Omental fat pad (tissue), 4 donors: ENCODE results near the gene LRRC71. TPM values are rescaled to one million over a fixed set of nuclear protein-coding genes. Genes with fewer than 3 reads are reported as not detected.
A peak's percentile ranks its signal among the peaks of the same experiment; 100 is the strongest.

Experiments
- ATAC-seq: fragments of 150-250 bp; one replicate; pipeline ENCODE4 v1.9.1; 2016; ENCODE audit warnings: mild to moderate bottlenecking, moderate library complexity; ENCODE audit not compliant: low FRiP score
- DNase-seq: peaks from one replicate; pipeline ENCODE4 v3.0.0-alpha.2; 2019; ENCODE audit warnings: low spot score
- CTCF ChIP-seq, 3 donors: fragments of 450-650 bp; IDR thresholded peaks; one replicate each; pipeline ENCODE4 v1.5.1; 2016 to 2017; ENCODE audit warnings: antibody characterized with exemption in 3 of 3, mild to moderate bottlenecking in 3 of 3, moderate library complexity in 2 of 3
- total RNA-seq, 4 donors: library from RNA; depleted of rRNA; stranded (reverse); fragments of >200 nt; gene quantifications; one replicate each; pipeline ENCODE4 v1.1.0, GENCODE V29; 2016

The LRRC71 gene
- total RNA-seq, 4 donors from 2014 or later = not detected

GRCh38 chr1:156927215-156928042 is 7.0 kb downstream of the LRRC71 start:
- ATAC-seq (peak; percentile 48), DNase-seq (peak; percentile 36)
- peak in 1 of 3 donors; percentile 23 for TF ChIP-seq CTCF (IDR thresholded peaks at IDR 0.05)

GRCh38 chr1:156928043-156928602 is 7.7 kb downstream of the LRRC71 start:
- TF ChIP-seq CTCF (IDR thresholded peaks at IDR 0.05) = no peak
- no peak for DNase-seq
- no peak for ATAC-seq

- TF ChIP-seq CTCF (IDR thresholded peaks at IDR 0.05) = no peak
- no peak for DNase-seq
Observed at GRCh38 chr1:156929596-156930238, 9.3 kb downstream of the LRRC71 start.

GRCh38 chr1:156930483-156930882 is 10.1 kb downstream of the LRRC71 start:
- DNase-seq (no peak), ATAC-seq (no peak)
- TF ChIP-seq CTCF (IDR thresholded peaks at IDR 0.05) = no peak

More at GRCh38 chr1:156929596-156930238, 9.3 kb downstream of the LRRC71 start:
- ATAC-seq = no peak

DNA sequence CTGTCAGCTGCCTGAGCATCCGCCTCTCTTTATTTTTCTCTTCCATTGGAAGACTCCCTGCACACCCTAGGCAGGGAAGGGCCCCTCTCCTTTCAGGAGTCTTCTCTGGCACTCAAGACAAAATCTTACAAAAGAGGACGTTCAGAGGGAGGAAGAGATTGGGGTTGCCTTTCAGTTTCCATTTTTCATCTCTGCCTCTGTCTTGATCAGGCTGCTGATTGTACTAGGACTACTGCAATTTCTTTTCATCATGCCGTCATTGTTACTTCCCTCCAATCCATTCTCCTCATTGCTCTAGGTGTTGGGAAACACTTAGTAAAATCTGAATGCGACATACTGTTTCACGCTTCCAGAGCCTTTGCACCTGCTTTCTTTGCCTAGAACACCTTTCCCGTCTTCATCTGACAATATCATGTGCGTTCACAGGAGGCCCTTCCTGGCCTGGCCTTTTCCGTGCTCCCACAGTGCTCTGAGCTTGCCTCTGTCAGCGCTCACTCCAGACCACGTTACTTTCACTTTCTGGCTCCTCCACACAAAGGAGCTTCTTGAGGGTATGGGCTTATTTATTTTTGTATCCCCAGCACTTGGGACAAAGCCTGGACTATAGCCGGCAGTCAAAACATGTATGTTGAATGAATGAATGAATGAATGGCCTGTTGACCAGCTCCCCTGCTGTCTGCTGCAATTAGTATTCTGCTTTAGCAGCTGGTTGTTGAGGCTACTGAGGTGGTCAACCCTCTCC is 10.9 kb downstream of the LRRC71 start:
- DNase-seq = no peak
- no peak for TF ChIP-seq CTCF (IDR thresholded peaks at IDR 0.05)
- no peak for ATAC-seq

- ATAC-seq (no peak), DNase-seq (no peak)
- TF ChIP-seq CTCF (IDR thresholded peaks at IDR 0.05) = no peak
Observed at GRCh38 chr1:156931974-156932710, 11.7 kb downstream of the LRRC71 start.
